HepG2 (cell line): ENCODE measurements around the gene BLVRA. TPM values are rescaled to one million over a fixed set of nuclear protein-coding genes. Genes with fewer than 3 reads are reported as not detected.

Experiments used
- ADNP ChIP-seq: sonication (generic); formaldehyde crosslinking; IDR thresholded peaks from 2 replicates; pipeline ENCODE4 v1.4.0; 2020; ENCODE audit warnings: missing genetic modification reagents
- FOSL2 ChIP-seq: sonication (generic); formaldehyde crosslinking; IDR thresholded peaks from 2 replicates; pipeline ENCODE4 v1.4.0; 2020; ENCODE audit warnings: missing genetic modification reagents
- GRHL1 ChIP-seq: sonication (generic); formaldehyde crosslinking; conservative IDR thresholded peaks from 2 replicates; pipeline ENCODE4 v1.8.0; 2022; ENCODE audit warnings: missing genetic modification reagents
- HBP1 ChIP-seq: IDR thresholded peaks from 2 replicates; pipeline ENCODE4 v1.6.1; 2016; ENCODE audit warnings: low read depth, control low read depth
- HNRNPLL ChIP-seq: fragments of 200-400 bp; formaldehyde crosslinking; IDR thresholded peaks from 2 replicates; pipeline ENCODE4 v1.6.1; 2017; ENCODE audit warnings: mild to moderate bottlenecking, low read depth, low read length; ENCODE audit not compliant: poor library complexity, severe bottlenecking
- HOXD1 ChIP-seq: sonication (generic); formaldehyde crosslinking; IDR thresholded peaks from 2 replicates; pipeline ENCODE4 v1.5.0; 2020; ENCODE audit warnings: missing genetic modification reagents
- MEIS1 ChIP-seq: sonication (generic); formaldehyde crosslinking; IDR thresholded peaks from 2 replicates; pipeline ENCODE4 v1.9.0; 2021; ENCODE audit warnings: mild to moderate bottlenecking, missing genetic modification reagents, moderate library complexity, borderline replicate concordance
- MTF1 ChIP-seq: sonication (generic); formaldehyde crosslinking; IDR thresholded peaks from 2 replicates; pipeline ENCODE4 v1.5.0; 2020; ENCODE audit warnings: missing genetic modification reagents
- PHF5A ChIP-seq: IDR thresholded peaks from one replicate; pipeline ENCODE4 v1.6.1; 2018; ENCODE audit warnings: low read depth, missing genetic modification reagents; ENCODE audit not compliant: unreplicated experiment
- PPARG ChIP-seq: conservative IDR thresholded peaks from 2 replicates; pipeline ENCODE4 v1.6.1; 2016; ENCODE audit warnings: missing biosample characterization, missing genetic modification reagents
- PRMT3 ChIP-seq: sonication (generic); formaldehyde crosslinking; IDR thresholded peaks from 2 replicates; pipeline ENCODE4 v1.8.1; 2022; ENCODE audit warnings: low read depth, mild to moderate bottlenecking, moderate library complexity, missing genetic modification reagents, borderline replicate concordance
- SALL1 ChIP-seq: sonication (generic); formaldehyde crosslinking; IDR thresholded peaks from 2 replicates; pipeline ENCODE4 v1.8.0; 2022; ENCODE audit warnings: mild to moderate bottlenecking, missing genetic modification reagents
- SIX4 ChIP-seq: sonication (generic); formaldehyde crosslinking; IDR thresholded peaks from 2 replicates; pipeline ENCODE4 v1.4.0; 2020; ENCODE audit warnings: missing genetic modification reagents
- SP1 ChIP-seq, 2 experiments: fragments of 450-650 bp in 1 of 2; sonication (generic) in 1 of 2; formaldehyde crosslinking in 1 of 2; IDR thresholded peaks; 2 replicates each; pipeline versions ENCODE4 v1.4.0 to v1.6.1; 2016 to 2020; ENCODE audit warnings: missing genetic modification reagents in 1 of 2
- ZNF280B ChIP-seq: sonication (generic); formaldehyde crosslinking; IDR thresholded peaks from 2 replicates; pipeline ENCODE4 v1.5.0; 2020; ENCODE audit warnings: missing genetic modification reagents, mild to moderate bottlenecking, borderline replicate concordance
- ZNF335 ChIP-seq: sonication (generic); formaldehyde crosslinking; IDR thresholded peaks from 2 replicates; pipeline ENCODE4 v1.4.0; 2020; ENCODE audit warnings: missing genetic modification reagents
- ZNF496 ChIP-seq: sonication (generic); formaldehyde crosslinking; IDR thresholded peaks from 2 replicates; pipeline ENCODE4 v1.8.1; 2023; ENCODE audit warnings: mild to moderate bottlenecking, moderate library complexity, missing genetic modification reagents; ENCODE audit not compliant: insufficient replicate concordance
- ZNF614 ChIP-seq: IDR thresholded peaks from 2 replicates; pipeline ENCODE4 v1.6.1; 2018; ENCODE audit warnings: missing biosample characterization, missing genetic modification reagents, inconsistent platforms, borderline replicate concordance
- ZNF652 ChIP-seq: IDR thresholded peaks from 2 replicates; pipeline ENCODE4 v1.6.1; 2016; ENCODE audit warnings: low read depth, borderline replicate concordance
- ZNF780A ChIP-seq: sonication (generic); formaldehyde crosslinking; IDR thresholded peaks from 2 replicates; pipeline ENCODE4 v1.8.0; 2022; ENCODE audit warnings: mild to moderate bottlenecking, missing genetic modification reagents, moderate library complexity
- ZSCAN31 ChIP-seq: sonication (generic); formaldehyde crosslinking; IDR thresholded peaks from 2 replicates; pipeline ENCODE4 v1.5.0; 2020; ENCODE audit warnings: low read depth, mild to moderate bottlenecking, missing genetic modification reagents
- polyA plus RNA-seq, 8 experiments: library from polyadenylated mRNA; depleted of rRNA in 3 of 8; stranded (reverse) in 7 of 8; unstranded in 1 of 8; fragments of >200 nt; fragmentation: Illumina TruSeq in 4 of 8; extraction: Trizol in 4 of 8; gene quantifications; 2 replicates each; pipeline versions ENCODE4 v1.2.1 to v1.2.3, GENCODE V29; 2011 to 2016; ENCODE audit warnings: low read depth in 4 of 8, missing spikeins in 1 of 8, mixed read lengths in 1 of 8; ENCODE audit not compliant: insufficient read depth in 1 of 8
- total RNA-seq, 5 experiments: library from RNA; depleted of rRNA; stranded (reverse); fragments of >200 nt; fragmentation: Illumina TruSeq; extraction: Trizol; gene quantifications; 2 replicates each; pipeline ENCODE4 v1.2.3, GENCODE V29; 2016; ENCODE audit warnings: low read depth in 1 of 5
- TF ChIP-seq, protein P1 (sequence below): conservative IDR thresholded peaks from 2 replicates; pipeline ENCODE4 v1.6.1; 2018; ENCODE audit warnings: missing genetic modification reagents

BLVRA gene
- total and polyA plus RNA-seq, 2 of the 13 experiments (the other 11 are each of a cell fraction or from before 2014, with no cell fraction given), result 39.2 to 64.2 TPM

DNA sequence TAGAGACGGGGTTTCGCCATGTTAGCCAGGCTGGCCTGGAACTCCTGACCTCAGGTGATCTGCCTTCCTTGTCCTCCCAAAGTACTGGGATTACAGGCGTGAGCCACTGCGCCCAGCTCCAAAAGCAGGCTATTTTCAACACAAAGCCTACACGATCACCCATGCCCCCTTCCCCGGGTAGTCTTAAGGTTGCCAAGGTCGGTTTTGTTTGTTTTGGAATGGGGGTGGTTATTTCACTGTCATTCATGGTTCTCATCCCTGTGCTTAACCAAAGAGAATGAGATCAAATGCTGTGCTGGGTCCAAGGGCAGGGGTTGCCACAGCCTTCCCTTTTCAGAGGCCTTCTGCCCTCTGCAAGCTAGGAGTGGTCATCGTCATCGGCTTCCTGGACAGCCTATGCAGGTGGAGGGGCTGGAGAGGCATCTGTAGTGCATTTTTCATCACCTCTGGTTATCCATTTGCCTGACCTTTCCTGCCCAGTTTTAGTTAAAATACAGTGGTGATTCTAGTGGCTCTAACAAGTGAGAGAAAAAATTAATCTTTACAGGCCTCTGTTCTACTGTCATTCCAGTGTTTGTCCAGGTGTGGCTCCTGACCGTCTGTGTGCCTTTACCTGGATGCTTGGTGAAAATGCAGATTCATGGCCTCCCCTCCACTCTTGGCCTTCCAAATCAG lies 11.4 kb downstream of the BLVRA start (continued):
- no peak for TF ChIP-seq ZNF780A (CRISPR knock-in tag)
- TF ChIP-seq SIX4 (CRISPR knock-in tag), result peak; percentile 58
- TF ChIP-seq, protein P1, sequence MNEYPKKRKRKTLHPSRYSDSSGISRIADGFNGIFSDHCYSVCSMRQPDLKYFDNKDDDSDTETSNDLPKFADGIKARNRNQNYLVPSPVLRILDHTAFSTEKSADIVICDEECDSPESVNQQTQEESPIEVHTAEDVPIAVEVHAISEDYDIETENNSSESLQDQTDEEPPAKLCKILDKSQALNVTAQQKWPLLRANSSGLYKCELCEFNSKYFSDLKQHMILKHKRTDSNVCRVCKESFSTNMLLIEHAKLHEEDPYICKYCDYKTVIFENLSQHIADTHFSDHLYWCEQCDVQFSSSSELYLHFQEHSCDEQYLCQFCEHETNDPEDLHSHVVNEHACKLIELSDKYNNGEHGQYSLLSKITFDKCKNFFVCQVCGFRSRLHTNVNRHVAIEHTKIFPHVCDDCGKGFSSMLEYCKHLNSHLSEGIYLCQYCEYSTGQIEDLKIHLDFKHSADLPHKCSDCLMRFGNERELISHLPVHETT (CRISPR knock-in tag), result no peak
- TF ChIP-seq HBP1 (CRISPR knock-in tag), result 0 out of 2 replicates have a peak, but pooled peaks have one; percentile 32
- peak; percentile 62; the same call in 1 of the 2 replicates for TF ChIP-seq HOXD1 (CRISPR knock-in tag)
- TF ChIP-seq MEIS1 (CRISPR knock-in tag), result peak; percentile 86; the same call in 1 of the 2 replicates
- no peak for TF ChIP-seq HNRNPLL
- no peak for TF ChIP-seq GRHL1
- no peak; the same call in 1 of the 2 replicates for TF ChIP-seq MTF1 (CRISPR knock-in tag)
- peak; percentile 72 for TF ChIP-seq PHF5A (CRISPR knock-in tag)
- TF ChIP-seq ADNP (CRISPR knock-in tag), result peak; percentile 52; the same call in 1 of the 2 replicates
- no peak for TF ChIP-seq ZSCAN31 (CRISPR knock-in tag)
- TF ChIP-seq SP1 (IDR thresholded peaks at IDR 0.05), result no peak
- TF ChIP-seq SP1 (CRISPR knock-in tag; IDR thresholded peaks at IDR 0.05), result peak; percentile 12; the same call in 1 of the 2 replicates
- TF ChIP-seq ZNF614 (CRISPR knock-in tag), result peak; percentile 97
- TF ChIP-seq PPARG (CRISPR knock-in tag), result 0 out of 2 replicates have a peak, but pooled peaks have one; percentile 29
- peak; percentile 19; the same call in 1 of the 2 replicates for TF ChIP-seq ZNF652
- TF ChIP-seq ZNF335 (CRISPR knock-in tag), result no peak
- TF ChIP-seq ZNF496, result no peak
- TF ChIP-seq FOSL2 (CRISPR knock-in tag), result peak; percentile 81
- no peak for TF ChIP-seq ZNF280B (CRISPR knock-in tag)
- peak; percentile 97 for TF ChIP-seq SALL1 (CRISPR knock-in tag)
- TF ChIP-seq PRMT3 (CRISPR knock-in tag), result peak; percentile 72; the same call in 1 of the 2 replicates
